Jurkat, Clone E6-1 (cell line): ENCODE results near the gene SMIM41.
A peak's percentile ranks its signal among the peaks of the same experiment; 100 is the strongest.
"Not testable (repeated sequence)": the region's sequence is repeated elsewhere in the genome, so short reads cannot be mapped to it uniquely, and the experiment has no call there.

Experiments
- DNase-seq: peaks from one replicate; pipeline ENCODE4 v3.0.0-alpha.2; 2011; ENCODE audit warnings: low read depth, low spot score
- H3K4me3 ChIP-seq: 2 replicates; pipeline ENCODE4 v1.5.1; 2011; ENCODE audit warnings: mild to moderate bottlenecking, low read length, control low read depth, moderate library complexity

SMIM41 gene

DNA sequence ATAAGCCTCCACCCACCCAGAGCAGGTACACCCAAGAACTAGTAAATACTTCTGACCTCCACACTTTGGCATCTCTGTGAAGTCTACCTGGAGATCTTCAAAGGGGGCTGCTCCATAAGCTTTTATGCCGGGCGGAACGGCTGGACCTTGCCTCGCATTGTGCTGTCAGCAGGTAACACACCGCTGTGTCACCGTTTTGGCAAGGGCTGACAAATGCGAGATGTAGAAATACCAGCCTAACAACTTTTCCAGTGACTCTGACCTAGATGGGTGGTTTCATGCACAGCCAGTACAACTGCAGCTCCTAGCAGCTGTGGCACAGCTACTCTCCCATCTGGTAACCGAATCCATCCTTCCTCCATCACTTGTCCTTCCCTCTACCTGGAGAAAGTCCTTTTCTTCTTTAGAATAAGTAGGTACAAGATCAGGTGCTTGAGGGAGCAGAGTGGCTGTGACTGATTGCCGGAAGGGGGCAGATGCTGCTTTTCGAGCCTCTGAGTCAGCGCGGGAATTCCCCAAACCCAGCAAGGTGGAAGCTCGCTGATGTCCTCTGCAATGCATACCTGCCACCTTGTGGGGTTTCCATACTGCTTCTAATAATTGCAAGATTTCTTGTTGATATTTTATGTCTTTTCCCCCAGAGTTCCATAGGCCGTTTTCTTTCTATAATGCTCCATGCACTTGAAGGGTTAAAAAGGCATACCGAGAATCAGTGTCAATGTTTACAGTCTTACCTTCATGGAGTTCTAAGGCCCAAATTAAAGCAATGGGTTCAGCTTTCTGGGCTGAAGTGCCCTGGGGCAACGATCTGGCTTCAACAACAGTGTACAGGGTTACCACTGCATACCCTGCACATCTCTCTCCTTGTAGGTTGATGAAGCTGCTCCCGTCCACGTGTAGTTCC lies 37.0 kb downstream of the SMIM41 start:
- not testable (repeated sequence) for DNase-seq, H3K4me3 ChIP-seq

GRCh38 chr12:52117806-52118475 lies 38.4 kb downstream of the SMIM41 start:
- not testable (repeated sequence) for H3K4me3 ChIP-seq

DNA sequence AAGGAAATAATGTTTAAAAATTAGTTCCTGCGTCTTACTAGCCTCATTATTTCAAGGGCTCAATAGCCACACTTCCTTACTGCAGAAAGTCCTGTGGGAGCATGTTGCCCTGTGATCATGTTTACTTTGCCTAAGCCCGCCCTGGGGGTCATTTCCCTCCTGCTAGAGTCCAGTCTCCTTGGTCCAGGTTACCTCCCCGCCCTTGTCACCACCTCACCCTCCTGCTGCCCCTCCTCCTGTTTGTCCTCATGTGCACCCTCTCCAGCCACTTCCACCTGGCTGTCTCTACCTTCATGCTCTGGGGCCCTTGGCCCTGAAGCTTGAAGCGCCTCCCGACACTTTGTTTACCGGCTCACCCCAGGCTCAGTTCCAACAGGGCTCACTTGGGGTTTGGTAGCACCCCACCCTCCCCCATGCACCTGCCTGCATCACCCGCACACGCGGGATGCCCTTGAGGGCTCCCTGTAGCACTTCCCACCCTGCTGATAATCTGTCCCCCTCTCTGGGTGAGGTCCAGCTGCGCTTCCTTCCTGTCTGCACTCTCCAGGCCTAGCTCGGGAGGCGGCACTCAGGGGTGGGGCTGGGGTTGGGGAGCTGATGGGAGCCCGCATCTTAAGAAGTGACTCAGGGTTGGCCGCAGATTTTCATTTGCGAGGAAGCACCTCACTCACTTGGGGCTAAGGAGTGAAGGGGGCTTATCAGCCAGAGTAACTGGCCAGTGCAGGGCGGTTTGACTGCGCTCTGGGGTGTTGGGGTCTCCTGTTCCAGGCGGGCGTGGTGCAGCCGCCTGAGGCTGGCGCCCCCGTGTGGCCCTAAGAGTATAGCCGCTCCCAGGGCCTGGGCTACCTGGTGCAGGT lies 40.1 kb downstream of the SMIM41 start:
- no peak overlapping the region for H3K4me3 ChIP-seq
- DNase-seq, result peak; percentile 35

More at GRCh38 chr12:52117806-52118475, 38.4 kb downstream of the SMIM41 start:
- not testable (repeated sequence) for DNase-seq

DNA sequence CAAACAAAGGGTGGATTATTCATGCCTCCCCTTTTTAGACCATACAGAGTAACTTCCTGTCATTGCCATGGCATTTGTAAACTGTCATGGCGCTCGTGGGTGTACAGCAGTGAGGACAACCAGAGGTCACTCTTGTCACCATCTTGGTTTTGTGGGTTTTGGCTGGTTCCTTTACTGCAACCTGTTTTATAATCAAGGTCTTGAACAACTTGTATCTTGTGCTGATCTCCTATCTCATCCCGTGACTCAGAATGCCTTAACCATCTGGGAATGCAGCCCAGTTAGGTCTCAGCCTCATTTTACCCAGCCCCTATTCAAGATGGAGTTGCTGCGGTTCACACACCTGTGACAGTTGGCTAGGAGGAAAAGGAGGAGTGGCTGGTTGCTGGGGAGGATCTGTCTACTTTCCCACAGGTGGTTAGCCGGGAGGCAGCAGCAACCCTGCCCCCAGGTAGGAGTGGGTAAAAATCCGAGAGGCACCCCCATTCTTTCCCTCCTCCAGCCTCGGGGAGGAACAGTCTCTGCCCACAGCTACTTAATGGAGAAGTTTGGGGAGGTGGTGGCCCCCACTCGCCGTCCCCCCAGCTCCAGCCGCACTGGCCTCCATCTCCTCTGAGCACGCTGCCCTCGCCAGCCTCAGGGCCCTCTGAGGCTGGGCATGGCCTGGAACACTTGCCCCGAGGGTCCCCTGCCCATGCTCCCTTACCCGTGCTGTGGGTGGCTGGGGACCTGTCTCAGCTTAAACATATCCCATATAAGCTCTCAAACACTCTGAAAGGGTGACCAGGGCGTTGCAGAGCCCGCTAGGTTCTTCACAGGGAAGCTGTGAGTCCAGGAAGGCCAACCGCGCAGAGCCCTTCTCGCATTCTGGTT lies 41.7 kb downstream of the SMIM41 start:
- H3K4me3 ChIP-seq, result no peak overlapping the region
- no peak for DNase-seq

- DNase-seq, result peak; percentile 41
- no peak overlapping the region for H3K4me3 ChIP-seq
Observed at GRCh38 chr12:52121824-52122539, 42.5 kb downstream of the SMIM41 start.

GRCh38 chr12:52122540-52122871 lies 43.0 kb downstream of the SMIM41 start:
- H3K4me3 ChIP-seq, result no peak overlapping the region
- DNase-seq, result no peak

- no peak for DNase-seq
- H3K4me3 ChIP-seq, result no peak overlapping the region
Observed at GRCh38 chr12:52122904-52123303, 43.4 kb downstream of the SMIM41 start.

- H3K4me3 ChIP-seq, result no peak overlapping the region
- no peak for DNase-seq
Observed at GRCh38 chr12:52123487-52124186, 44.1 kb downstream of the SMIM41 start.

- DNase-seq, result no peak
- no peak overlapping the region for H3K4me3 ChIP-seq
Observed at GRCh38 chr12:52125476-52125900, 46.0 kb downstream of the SMIM41 start.

DNA sequence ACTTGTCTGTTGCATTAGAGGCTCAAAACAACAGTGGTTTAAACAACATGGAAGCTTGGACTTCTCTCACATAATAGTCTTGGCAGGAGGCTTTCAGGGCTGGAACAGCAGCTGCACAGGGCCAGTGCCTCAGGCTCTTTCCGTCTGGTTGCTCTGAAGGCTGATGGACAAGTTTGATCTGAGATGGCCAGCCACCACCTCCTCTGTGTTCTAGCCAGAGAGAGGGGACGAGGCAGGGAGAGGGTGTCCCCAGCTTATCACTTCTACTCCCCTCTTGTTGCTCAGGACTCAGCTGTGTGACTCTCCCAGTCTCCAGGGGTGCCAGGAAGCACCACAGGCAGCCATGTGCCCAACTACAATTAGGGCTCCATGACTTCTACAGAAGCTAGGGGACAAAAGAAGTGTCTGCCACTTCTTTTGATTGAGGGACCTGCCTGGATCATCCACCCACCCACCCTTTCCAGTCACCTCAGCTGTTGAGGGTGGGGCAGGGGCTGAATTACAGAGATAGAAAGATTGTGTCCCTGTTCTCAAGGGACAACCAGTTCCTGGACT lies 46.6 kb downstream of the SMIM41 start:
- no peak for DNase-seq
- no peak overlapping the region for H3K4me3 ChIP-seq

- no peak for DNase-seq
- no peak overlapping the region for H3K4me3 ChIP-seq
Observed at GRCh38 chr12:52126605-52127578, 47.4 kb downstream of the SMIM41 start.

- DNase-seq, result no peak
- H3K4me3 ChIP-seq, result no peak overlapping the region
Observed at GRCh38 chr12:52127683-52128450, 48.4 kb downstream of the SMIM41 start.

DNA sequence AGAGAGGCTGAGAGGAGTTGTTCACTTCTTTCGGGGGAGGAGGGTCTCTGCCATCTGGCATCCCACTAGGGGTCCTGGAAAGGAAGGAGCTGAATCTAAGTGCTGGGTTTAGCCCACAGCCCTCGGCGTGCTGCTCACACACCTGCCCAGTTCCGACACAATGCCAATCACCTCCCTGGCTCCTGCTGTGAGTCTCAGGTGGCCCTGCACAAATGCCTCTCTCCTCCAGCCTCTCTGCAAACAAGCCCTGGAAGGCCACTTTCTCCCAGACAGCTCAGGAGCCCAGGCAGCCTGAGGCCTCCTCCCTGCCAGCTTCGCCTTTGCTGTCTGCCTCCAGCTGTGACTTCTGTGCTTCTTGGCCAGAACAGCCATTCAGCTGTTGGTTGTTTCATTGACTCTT lies 51.2 kb downstream of the SMIM41 start:
- DNase-seq, result no peak
- no peak overlapping the region for H3K4me3 ChIP-seq

DNA sequence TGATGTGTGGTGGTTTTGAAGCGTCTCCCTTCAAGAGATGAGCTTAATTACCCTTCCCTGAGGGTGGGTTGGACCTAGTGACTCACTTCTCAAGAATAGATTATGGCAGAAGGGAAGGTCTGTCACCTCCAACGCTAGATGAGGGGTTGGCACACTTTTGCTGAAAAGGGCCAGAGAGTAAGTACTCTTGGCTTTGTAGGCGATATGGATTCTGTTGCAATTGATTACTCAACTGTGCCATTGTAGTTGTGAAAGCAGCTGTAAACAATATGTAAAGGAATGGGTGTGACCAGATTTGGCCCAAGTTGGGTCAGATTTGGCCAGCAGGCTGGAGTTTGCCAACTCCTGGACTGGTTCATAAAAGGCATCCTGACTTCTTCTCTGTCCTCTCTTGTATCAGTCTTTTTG lies 53.3 kb downstream of the SMIM41 start:
- no peak for DNase-seq
- no peak overlapping the region for H3K4me3 ChIP-seq

DNA sequence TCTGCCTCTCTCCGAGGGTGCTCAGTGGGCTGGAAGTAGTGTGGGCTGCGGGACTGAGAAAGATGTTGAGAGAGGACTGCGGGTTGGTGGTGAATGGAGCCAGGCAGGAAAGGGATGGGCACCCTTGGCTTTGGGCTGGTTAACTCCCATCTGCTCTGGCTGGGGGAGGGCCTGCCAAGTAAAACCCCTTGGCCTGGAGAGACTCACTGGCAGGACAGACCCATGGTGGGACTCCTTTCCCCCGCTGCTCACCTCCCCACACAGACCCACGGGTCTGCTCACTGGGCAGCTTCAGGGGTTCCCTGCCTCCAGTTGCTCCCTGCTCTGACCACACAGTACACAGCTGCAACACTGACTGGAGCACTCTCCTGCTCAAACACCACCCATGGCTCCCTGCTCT lies 58.2 kb downstream of the SMIM41 start:
- no peak for DNase-seq
- no peak overlapping the region for H3K4me3 ChIP-seq
